Pancreas (tissue), 10 donors: ENCODE measurements around the gene MIP. TPM values are rescaled to one million over a fixed set of nuclear protein-coding genes. Genes with fewer than 3 reads are reported as not detected.
A peak's percentile ranks its signal among the peaks of the same experiment; 100 is the strongest.
"Not testable (repeated sequence)": the region's sequence is repeated elsewhere in the genome, so short reads cannot be mapped to it uniquely, and the experiment has no call there.

Experiments
- ATAC-seq, 4 donors: fragments of 200-7000 bp; cut with Tn5 transposase; one replicate each; pipeline versions ENCODE4 v1.8.0 to v1.9.1; 2020; ENCODE audit warnings: mild to moderate bottlenecking in 4 of 4, moderate library complexity in 4 of 4
- DNase-seq, 6 donors: peaks; one replicate each; pipeline ENCODE4 v3.0.0-alpha.2; 2020
- FAIRE-seq: peaks from 2 replicates; lab custom pipeline; 2012; peaks lifted over from hg19 to GRCh38; lab: Jason Lieb, UNC
- H3K27ac ChIP-seq, 4 donors: fragments of 200-600 bp; sonication (generic); 1 replicate in 3 of 4; 2 replicates in 1 of 4; pipeline versions ENCODE4 v1.5.0 to v1.8.0; 2020
- H3K27me3 ChIP-seq, 4 donors: fragments of 200-600 bp; one replicate each; pipeline ENCODE4 v1.8.0; 2021
- H3K36me3 ChIP-seq, 3 donors: fragments of 200-600 bp; sonication (generic) in 1 of 3; one replicate each; pipeline versions ENCODE4 v1.5.0 to v1.8.0; 2020 to 2021
- H3K4me1 ChIP-seq, 3 donors: fragments of 200-600 bp; one replicate each; pipeline ENCODE4 v1.8.0; 2021
- H3K4me3 ChIP-seq, 4 donors: fragments of 200-600 bp; sonication (generic) in 2 of 4; one replicate each; pipeline versions ENCODE4 v1.5.0 to v1.8.0; 2020 to 2021
- H3K9me3 ChIP-seq, 4 donors: fragments of 200-600 bp; one replicate each; pipeline ENCODE4 v1.8.0; 2021
- CTCF ChIP-seq, 4 donors: fragments of 200-600 bp; sonication (generic) in 3 of 4; IDR thresholded peaks; one replicate each; pipeline versions ENCODE4 v1.5.0 to v1.8.0; 2021; ENCODE audit warnings: antibody characterized with exemption in 4 of 4
- WGBS, 2 donors: extraction: QIAGEN DNeasy Blood & Tissue Kit; methylation state at CpG; one replicate each; pipeline ENCODE4 v1.1.7; 2013; 5-methylcytosine and 5-hydroxymethylcytosine counted together
- intact Hi-C, 3 donors: fragments of 100-400 bp; cut with DNase I; formaldehyde crosslinking; loops; one replicate each; pipeline versions ENCODE4 v1.11.1 to v1.14.2; 2022
- polyA plus RNA-seq, 2 donors: library from polyadenylated mRNA; stranded (reverse); fragments of 200-250 nt; gene quantifications; one replicate each; pipeline ENCODE4 v1.2.3, GENCODE V29; 2013
- total RNA-seq, 6 donors: library from RNA; stranded (reverse); fragmentation: NEBNext Ultra II Directional in 4 of 6; extraction: Animal tissue kit (Norgen Biotek cat#: 25700) in 4 of 6; gene quantifications; one replicate each; pipeline versions ENCODE4 v1.2.1 to v1.2.4, GENCODE V29; 2021 to 2023
- donor health status: healthy with polysubstance abuse.
- donor health status: DM: no; HTN: no; CAD: no; lungs with moderate emphysema.
- donor health status: DM: no; HTN: no; CAD: no.
- donor health status: control.
- donor health status: control.
- donor health status: Bipolar disorder and iron deficiency.
- donor health status: DM: yes; HTN: yes; CAD: no.
- donor health status: DM: no; HTN: no; CAD: no.
- donor health status: DM: no; HTN: no; CAD: no.
- donor health status: DM: yes; HTN: yes; CAD: no.

Gene MIP
- total and polyA plus RNA-seq, 8 donors = not detected

GRCh38 chr12:56408799-56409417 is 45.5 kb downstream of the MIP start:
- Histone ChIP-seq H3K4me1 (no peaks in the 10 kb centered on the region), H3K27me3 (no peaks in the 10 kb centered on the region), H3K27ac (no peak overlapping the region), H3K36me3 (no peaks in the 10 kb centered on the region), H3K9me3 (no peaks in the 10 kb centered on the region), H3K4me3 (no peak overlapping the region)
- no peak for ATAC-seq
- no peak for FAIRE-seq
- no peak for DNase-seq
- 84 to 85% methylated on average over 5 of the region's 5 CpGs for WGBS, 2 donors
- no peak for TF ChIP-seq CTCF (IDR thresholded peaks at IDR 0.05)
- intact Hi-C loops = no loop called here

GRCh38 chr12:56404227-56404626 is 50.2 kb downstream of the MIP start:
- DNase-seq, intact Hi-C loops, ATAC-seq, H3K4me3 ChIP-seq, H3K36me3 ChIP-seq, H3K27ac ChIP-seq, H3K9me3 ChIP-seq, FAIRE-seq, H3K27me3 ChIP-seq, H3K4me1 ChIP-seq: not testable (repeated sequence)
- 88 to 94% methylated on average over 3 of the region's 3 CpGs for WGBS, 2 donors

- H3K4me1 ChIP-seq, H3K4me3 ChIP-seq, H3K27me3 ChIP-seq, ATAC-seq, DNase-seq, H3K27ac ChIP-seq, intact Hi-C loops, H3K9me3 ChIP-seq, H3K36me3 ChIP-seq, FAIRE-seq: not testable (repeated sequence)
Measured at GRCh38 chr12:56401612-56402011, 52.8 kb downstream of the MIP start.

- ATAC-seq = peak in 1 of 4 donors; percentile 42
- FAIRE-seq, H3K27ac ChIP-seq, H3K4me1 ChIP-seq, H3K9me3 ChIP-seq, H3K4me3 ChIP-seq, intact Hi-C loops, H3K27me3 ChIP-seq, H3K36me3 ChIP-seq: not testable (repeated sequence)
- DNase-seq = peak in 2 of 6 donors; percentile 22 to 26
- WGBS, 2 donors = 12 to 17% methylated on average over 1 of the region's 3 CpGs
Measured at GRCh38 chr12:56401125-56401524, 53.3 kb downstream of the MIP start.

Other genes starting within 250 kb of the MIP start
- 10 to 100 TPM; 11.6 to 21.9 (median 16.7) TPM for gene RNF41, start 232.7 kb downstream of the MIP start, total RNA-seq
- 10 to 100 TPM in 1 of 2 donors, 1 to 10 TPM in 1; 6.8 to 16.2 TPM for gene RNF41, start 232.7 kb downstream of the MIP start, polyA plus RNA-seq
- 10 to 100 TPM; 14.3 to 23.6 (median 18.3) TPM for gene NABP2, start 230.3 kb downstream of the MIP start, total RNA-seq
- gene NABP2, start 230.3 kb downstream of the MIP start, polyA plus RNA-seq = 10 to 100 TPM; 14.1 to 17.9 TPM
- 100 to 1,000 TPM; 108 to 289 (median 226) TPM for gene SLC39A5, start 224.6 kb downstream of the MIP start, total RNA-seq
- 100 to 1,000 TPM; 307 to 615 TPM for gene SLC39A5, start 224.6 kb downstream of the MIP start, polyA plus RNA-seq
- 10 to 100 TPM; 12.1 to 25.1 (median 17.9) TPM for gene ANKRD52, start 196.3 kb downstream of the MIP start, total RNA-seq
- gene ANKRD52, start 196.3 kb downstream of the MIP start, polyA plus RNA-seq = 10 to 100 TPM in 1 of 2 donors, 1 to 10 TPM in 1; 8.0 to 12.2 TPM
- gene COQ10A, start 187.7 kb downstream of the MIP start, total RNA-seq = 10 to 100 TPM in 4 of 6 donors, 1 to 10 TPM in 2; 8.0 to 12.9 (median 11.1) TPM
- gene COQ10A, start 187.7 kb downstream of the MIP start, polyA plus RNA-seq = 10 to 100 TPM; 23.8 to 36.4 TPM
- 100 to 1,000 TPM in 2 of 6 donors, 10 to 100 TPM in 4; 80.0 to 120 (median 97.2) TPM for gene CS, start 154.3 kb downstream of the MIP start, total RNA-seq
- 10 to 100 TPM; 32.0 to 45.4 TPM for gene CS, start 154.3 kb downstream of the MIP start, polyA plus RNA-seq
- 10 to 100 TPM; 45.3 to 94.2 (median 66.3) TPM for gene CNPY2, start 138.7 kb downstream of the MIP start, total RNA-seq
- gene CNPY2, start 138.7 kb downstream of the MIP start, polyA plus RNA-seq = 100 to 1,000 TPM; 109 to 141 TPM
- gene PAN2, start 120.7 kb downstream of the MIP start, total RNA-seq = 10 to 100 TPM; 24.3 to 73.0 (median 41.7) TPM
- gene PAN2, start 120.7 kb downstream of the MIP start, polyA plus RNA-seq = 100 to 1,000 TPM in 1 of 2 donors, 10 to 100 TPM in 1; 78.5 to 111 TPM
- 1 to 10 TPM in 2 of 6 donors, under 1 TPM in 3, not detected in 1; 0.20 to 3.7 (median 0.41) TPM for gene IL23A, start 115.8 kb downstream of the MIP start, total RNA-seq
- 1 to 10 TPM in 1 of 2 donors, under 1 TPM in 1; 0.38 to 1.3 TPM for gene IL23A, start 115.8 kb downstream of the MIP start, polyA plus RNA-seq
- gene STAT2, start 94.5 kb downstream of the MIP start, total RNA-seq = 10 to 100 TPM; 25.5 to 88.5 (median 38.4) TPM
- gene STAT2, start 94.5 kb downstream of the MIP start, polyA plus RNA-seq = 10 to 100 TPM; 48.4 to 57.3 TPM
- under 1 TPM in 1 of 6 donors, not detected in 5; 0.13 TPM for gene APOF, start 91.8 kb downstream of the MIP start, total RNA-seq
- gene APOF, start 91.8 kb downstream of the MIP start, polyA plus RNA-seq = under 1 TPM in 1 of 2 donors, not detected in 1; 0.05 TPM
- 1 to 10 TPM; 3.7 to 5.8 (median 4.5) TPM for gene TIMELESS, start 5.2 kb downstream of the MIP start, total RNA-seq
- 1 to 10 TPM; 5.6 to 7.6 TPM for gene TIMELESS, start 5.2 kb downstream of the MIP start, polyA plus RNA-seq
- gene SPRYD4, start 13.9 kb upstream of the MIP start, total RNA-seq = 1 to 10 TPM; 1.5 to 2.9 (median 1.9) TPM
- 1 to 10 TPM; 2.1 to 2.3 TPM for gene SPRYD4, start 13.9 kb upstream of the MIP start, polyA plus RNA-seq
- gene GLS2, start 33.5 kb upstream of the MIP start, total RNA-seq = 10 to 100 TPM; 14.6 to 49.1 (median 31.0) TPM
- gene GLS2, start 33.5 kb upstream of the MIP start, polyA plus RNA-seq = 10 to 100 TPM; 33.6 to 35.5 TPM
- gene RBMS2, start 67.2 kb upstream of the MIP start, total RNA-seq = 10 to 100 TPM in 4 of 6 donors, 1 to 10 TPM in 2; 8.5 to 30.8 (median 12.1) TPM
- gene RBMS2, start 67.2 kb upstream of the MIP start, polyA plus RNA-seq = 1 to 10 TPM; 5.4 to 6.2 TPM
- gene BAZ2A, start 175.7 kb upstream of the MIP start, total RNA-seq = 10 to 100 TPM; 29.7 to 59.9 (median 39.1) TPM
- 10 to 100 TPM; 26.7 to 58.0 TPM for gene BAZ2A, start 175.7 kb upstream of the MIP start, polyA plus RNA-seq
- 100 to 1,000 TPM; 152 to 237 (median 211) TPM for gene ATP5F1B, start 191.3 kb upstream of the MIP start, total RNA-seq
- gene ATP5F1B, start 191.3 kb upstream of the MIP start, polyA plus RNA-seq = 100 to 1,000 TPM; 126 to 299 TPM
- gene PTGES3, start 233.6 kb upstream of the MIP start, total RNA-seq = 10 to 100 TPM; 48.8 to 98.1 (median 69.3) TPM
- gene PTGES3, start 233.6 kb upstream of the MIP start, polyA plus RNA-seq = 10 to 100 TPM; 33.4 to 86.4 TPM